ENCODE results near the gene MED12L. TPM values are rescaled to one million over a fixed set of nuclear protein-coding genes. Genes with fewer than 3 reads are reported as not detected.

MED12L gene
- total RNA-seq, 1 experiment from 2014 or later = 6.4 TPM

DNA sequence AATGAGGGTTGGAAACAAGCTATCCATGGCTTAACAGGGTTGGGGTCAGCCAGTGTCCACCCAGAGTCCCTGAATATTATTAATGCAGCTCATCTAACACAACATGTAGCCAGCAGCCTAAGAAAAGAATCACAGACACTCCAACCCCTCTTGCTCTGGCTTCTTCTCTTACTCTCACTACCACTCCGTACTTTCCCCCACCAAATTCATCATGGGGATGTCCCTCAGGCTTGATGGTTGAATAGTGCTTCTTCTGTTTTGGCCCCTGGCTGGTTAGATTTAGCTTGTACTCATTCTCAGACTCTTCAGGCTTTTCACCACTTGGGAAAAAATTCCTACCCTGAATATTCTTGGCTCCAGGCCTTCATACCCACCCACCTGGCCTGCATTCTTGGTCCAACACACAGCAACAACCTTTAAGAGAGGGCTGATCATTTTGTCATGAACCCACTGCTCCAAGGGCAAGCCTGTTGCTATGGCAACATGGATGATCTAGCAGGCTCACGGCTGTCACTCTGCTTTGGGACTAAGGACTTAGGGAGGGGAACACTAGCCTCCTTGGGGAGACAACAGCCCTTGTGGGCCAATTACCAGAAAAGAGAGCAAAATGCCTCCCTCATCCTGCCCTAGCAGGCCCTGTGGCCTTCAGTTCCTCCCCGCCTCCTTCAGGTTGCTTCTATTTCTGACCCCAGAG is 9.4 kb upstream of the MED12L start:
- Histone ChIP-seq H3K4me1 (ENCODE audit: control insufficient read depth in 1 of 2, insufficient read depth in 2 of 2, low read length in 2 of 2) (no peaks in the 10 kb centered on the region), H3K4me3 (replicated peaks in 1 of 2; ENCODE audit: low read depth in 1 of 2, low read length in 2 of 2) (no peak overlapping the region), H3K9me3 (ENCODE audit: control insufficient read depth in 1 of 2, insufficient read depth in 1 of 2, low read depth in 1 of 2, low read length in 2 of 2) (no peaks in the 10 kb centered on the region), H3K9ac (ENCODE audit: low read length) (no peak overlapping the region), H3K4me2 (ENCODE audit: low read length) (no peak overlapping the region), H3K27ac (ENCODE audit: low read depth, low read length) (no peak overlapping the region), H2AFZ (ENCODE audit: low read depth, low read length, poor library complexity, severe bottlenecking) (no peak overlapping the region), H3K36me3 (ENCODE audit: control insufficient read depth in 1 of 2, insufficient read depth in 2 of 2, low read length in 2 of 2) (no peaks in the 10 kb centered on the region), H3K9me2 (ENCODE audit: insufficient read depth) (no peaks in the 10 kb centered on the region), H3K79me2 (ENCODE audit: insufficient read depth, low read length) (no peaks in the 10 kb centered on the region), H3K27me3 (ENCODE audit: insufficient read depth, low read length) (no peaks in the 10 kb centered on the region), H4K20me1 (ENCODE audit: insufficient read depth) (no peaks in the 10 kb centered on the region)
- TF ChIP-seq RAD21 (IDR thresholded peaks at IDR 0.05; ENCODE audit: low read depth) (no peak), JUND (IDR thresholded peaks at IDR 0.05) (no peak), TCF7L2 (IDR thresholded peaks at IDR 0.05; ENCODE audit: borderline replicate concordance, extremely low read depth, insufficient read depth, insufficient read length) (no peak), POLR2A (IDR thresholded peaks at IDR 0.05; ENCODE audit: borderline replicate concordance, extremely low read depth, insufficient read depth, insufficient read length) (no peak), FOSL1 (IDR thresholded peaks at IDR 0.05; ENCODE audit: low read depth) (no peak), SRF (IDR thresholded peaks at IDR 0.05; ENCODE audit: low read depth) (no peak), ZFX (IDR thresholded peaks at IDR 0.05) (no peak), SP1 (IDR thresholded peaks at IDR 0.05; ENCODE audit: low read depth) (no peak), YY1 (IDR thresholded peaks at IDR 0.05; ENCODE audit: extremely low read depth, insufficient replicate concordance, low read depth, low read length) (no peak), SIN3A (IDR thresholded peaks at IDR 0.05; ENCODE audit: low read depth) (no peak)
- TF ChIP-seq, protein P1, sequence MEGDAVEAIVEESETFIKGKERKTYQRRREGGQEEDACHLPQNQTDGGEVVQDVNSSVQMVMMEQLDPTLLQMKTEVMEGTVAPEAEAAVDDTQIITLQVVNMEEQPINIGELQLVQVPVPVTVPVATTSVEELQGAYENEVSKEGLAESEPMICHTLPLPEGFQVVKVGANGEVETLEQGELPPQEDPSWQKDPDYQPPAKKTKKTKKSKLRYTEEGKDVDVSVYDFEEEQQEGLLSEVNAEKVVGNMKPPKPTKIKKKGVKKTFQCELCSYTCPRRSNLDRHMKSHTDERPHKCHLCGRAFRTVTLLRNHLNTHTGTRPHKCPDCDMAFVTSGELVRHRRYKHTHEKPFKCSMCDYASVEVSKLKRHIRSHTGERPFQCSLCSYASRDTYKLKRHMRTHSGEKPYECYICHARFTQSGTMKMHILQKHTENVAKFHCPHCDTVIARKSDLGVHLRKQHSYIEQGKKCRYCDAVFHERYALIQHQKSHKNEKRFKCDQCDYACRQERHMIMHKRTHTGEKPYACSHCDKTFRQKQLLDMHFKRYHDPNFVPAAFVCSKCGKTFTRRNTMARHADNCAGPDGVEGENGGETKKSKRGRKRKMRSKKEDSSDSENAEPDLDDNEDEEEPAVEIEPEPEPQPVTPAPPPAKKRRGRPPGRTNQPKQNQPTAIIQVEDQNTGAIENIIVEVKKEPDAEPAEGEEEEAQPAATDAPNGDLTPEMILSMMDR (IDR thresholded peaks at IDR 0.05 in 2 of 3, conservative IDR thresholded peaks at IDR 0.05 in 1 of 3; ENCODE audit: borderline replicate concordance in 1 of 3, insufficient read depth in 1 of 3, low read depth in 2 of 3, low read length in 2 of 3) = no peak
- no TSS peak for BruUV-seq (replicated peaks)
- ATAC-seq (no peak), DNase-seq (ENCODE audit: low read depth, low spot score) (no peak)
- RAD21 ChIA-PET (ENCODE audit: low non-redundant PET in 1 of 2, low total read pairs in 2 of 2, uncharacterized antibody in 2 of 2, unreplicated experiment in 2 of 2) = no interaction called here
- intact Hi-C loops (cut with micrococcal nuclease) = no loop called here
- CTCF ChIA-PET = interaction anchor here (1.2 kb wide), 1 partner anchor 10 kb away, joined by 3 read pairs; no protein-coding TSS in a partner anchor
- POLR2A ChIA-PET = no interaction called here
